ENCODE data around the gene GMPPA.

Gene GMPPA

GRCh38 chr2:219486380-219486959, 12.2 kb upstream of the GMPPA start:
- FAIRE-seq, result no peak

- FAIRE-seq, result no peak
Observed at GRCh38 chr2:219488149-219488843, 10.4 kb upstream of the GMPPA start.

GRCh38 chr2:219488844-219489194, 9.9 kb upstream of the GMPPA start:
- no peak for FAIRE-seq

- FAIRE-seq, result no peak
Observed at GRCh38 chr2:219489315-219489714, 9.4 kb upstream of the GMPPA start.

- no peak for FAIRE-seq
Observed at GRCh38 chr2:219490186-219490585, 8.5 kb upstream of the GMPPA start.

- no peak for FAIRE-seq
Observed at GRCh38 chr2:219490600-219491130, 8.0 kb upstream of the GMPPA start.

- FAIRE-seq, result no peak
Observed at GRCh38 chr2:219491278-219491963, 7.3 kb upstream of the GMPPA start.

- FAIRE-seq, result no peak
Observed at GRCh38 chr2:219492575-219492974, 6.1 kb upstream of the GMPPA start.

- no peak for FAIRE-seq
Observed at GRCh38 chr2:219493086-219493485, 5.6 kb upstream of the GMPPA start.

GRCh38 chr2:219494952-219495530, 3.6 kb upstream of the GMPPA start:
- FAIRE-seq, result no peak

- peak; percentile 91 for FAIRE-seq
Observed at GRCh38 chr2:219495531-219496122, 3.1 kb upstream of the GMPPA start.

GRCh38 chr2:219496247-219496824, 2.4 kb upstream of the GMPPA start:
- no peak for FAIRE-seq

- no peak for FAIRE-seq
Observed at GRCh38 chr2:219496825-219497494, 1.7 kb upstream of the GMPPA start.

GRCh38 chr2:219497495-219498279, 1.0 kb upstream of the GMPPA start:
- no peak for FAIRE-seq

GRCh38 chr2:219499058-219499307, 292 bp downstream of the GMPPA start:
- no peak for FAIRE-seq

- no peak for FAIRE-seq
Observed at GRCh38 chr2:219499555-219499954, 864 bp downstream of the GMPPA start.

- peak; percentile 46 for FAIRE-seq
Observed at GRCh38 chr2:219500135-219500534, 1.4 kb downstream of the GMPPA start.

GRCh38 chr2:219501849-219502248, 3.2 kb downstream of the GMPPA start:
- no peak for FAIRE-seq

GRCh38 chr2:219502618-219503017, 3.9 kb downstream of the GMPPA start:
- no peak for FAIRE-seq

- no peak for FAIRE-seq
Observed at GRCh38 chr2:219505585-219505984, 6.9 kb downstream of the GMPPA start.

- FAIRE-seq, result no peak
Observed at GRCh38 chr2:219506153-219506801, 7.6 kb downstream of the GMPPA start.
